Measurements from ENCODE around the gene DMD.

DMD gene

GRCh38 chrX:33183361-33183760, 28.0 kb downstream of the DMD start:
- no peaks in the 10 kb centered on the region for H3K4me1 Mint-ChIP-seq
- DNase-seq = no peak
- H3K9me3 Mint-ChIP-seq = peaks cover 3% of the 10 kb centered on the region
- no peaks in the 10 kb centered on the region for H3K36me3 Mint-ChIP-seq
- no peak overlapping the region for H3K27ac Mint-ChIP-seq
- CTCF ChIA-PET = no interaction called here
- no peak overlapping the region for H3K4me3 Mint-ChIP-seq
- H3K27me3 Mint-ChIP-seq = no peaks in the 10 kb centered on the region

- H3K36me3 Mint-ChIP-seq = no peaks in the 10 kb centered on the region
- H3K4me3 Mint-ChIP-seq = no peak overlapping the region
- CTCF ChIA-PET = no interaction called here
- no peak for DNase-seq
- H3K27ac Mint-ChIP-seq = no peak overlapping the region
- H3K4me1 Mint-ChIP-seq = no peaks in the 10 kb centered on the region
- H3K27me3 Mint-ChIP-seq = no peaks in the 10 kb centered on the region
- peaks cover 3% of the 10 kb centered on the region for H3K9me3 Mint-ChIP-seq
Measured at GRCh38 chrX:33178690-33179089, 32.7 kb downstream of the DMD start.

- Mint-ChIP-seq H3K4me3 (no peak overlapping the region), H3K36me3 (no peaks in the 10 kb centered on the region), H3K27ac (no peak overlapping the region), H3K27me3 (no peaks in the 10 kb centered on the region), H3K4me1 (no peaks in the 10 kb centered on the region), H3K9me3 (peaks cover 3% of the 10 kb centered on the region)
- no peak for DNase-seq
- CTCF ChIA-PET = no interaction called here
Measured at GRCh38 chrX:33178218-33178617, 33.1 kb downstream of the DMD start.

- H3K36me3 Mint-ChIP-seq = no peaks in the 10 kb centered on the region
- H3K9me3 Mint-ChIP-seq = no peaks in the 10 kb centered on the region
- no peaks in the 10 kb centered on the region for H3K27me3 Mint-ChIP-seq
- no peak for DNase-seq
- no peak overlapping the region for H3K27ac Mint-ChIP-seq
- no peak overlapping the region for H3K4me3 Mint-ChIP-seq
- CTCF ChIA-PET = no interaction called here
- H3K4me1 Mint-ChIP-seq = no peaks in the 10 kb centered on the region
Measured at GRCh38 chrX:33175201-33175600, 36.1 kb downstream of the DMD start.

- no peak for DNase-seq
- Mint-ChIP-seq H3K36me3 (no peaks in the 10 kb centered on the region), H3K27me3 (no peaks in the 10 kb centered on the region), H3K9me3 (no peaks in the 10 kb centered on the region), H3K4me1 (no peaks in the 10 kb centered on the region), H3K27ac (no peak overlapping the region), H3K4me3 (no peak overlapping the region)
- CTCF ChIA-PET = no interaction called here
Measured at GRCh38 chrX:33171041-33171440, 40.3 kb downstream of the DMD start.

GRCh38 chrX:33161829-33162228, 49.5 kb downstream of the DMD start:
- peaks cover 2% of the 10 kb centered on the region for H3K9me3 Mint-ChIP-seq
- no peaks in the 10 kb centered on the region for H3K36me3 Mint-ChIP-seq
- DNase-seq = no peak
- H3K4me1 Mint-ChIP-seq = no peaks in the 10 kb centered on the region
- CTCF ChIA-PET = no interaction called here
- H3K27me3 Mint-ChIP-seq = no peaks in the 10 kb centered on the region
- no peak overlapping the region for H3K27ac Mint-ChIP-seq
- no peak overlapping the region for H3K4me3 Mint-ChIP-seq

- Mint-ChIP-seq H3K4me3 (no peak overlapping the region), H3K27me3 (no peaks in the 10 kb centered on the region), H3K36me3 (no peaks in the 10 kb centered on the region), H3K27ac (no peak overlapping the region), H3K9me3 (peaks cover 4% of the 10 kb centered on the region), H3K4me1 (no peaks in the 10 kb centered on the region)
- no peak for DNase-seq
- CTCF ChIA-PET = no interaction called here
Measured at GRCh38 chrX:33160273-33160672, 51.1 kb downstream of the DMD start.

GRCh38 chrX:33156152-33156726, 55.1 kb downstream of the DMD start:
- peaks cover 4% of the 10 kb centered on the region for H3K9me3 Mint-ChIP-seq
- CTCF ChIA-PET = no interaction called here
- H3K27ac Mint-ChIP-seq = no peak overlapping the region
- H3K4me3 Mint-ChIP-seq = no peak overlapping the region
- H3K36me3 Mint-ChIP-seq = no peaks in the 10 kb centered on the region
- H3K4me1 Mint-ChIP-seq = no peaks in the 10 kb centered on the region
- no peak for DNase-seq
- no peaks in the 10 kb centered on the region for H3K27me3 Mint-ChIP-seq

- CTCF ChIA-PET = no interaction called here
- DNase-seq = no peak
- H3K27ac Mint-ChIP-seq = no peak overlapping the region
Measured at GRCh38 chrX:33149580-33149979, 61.8 kb downstream of the DMD start.

GRCh38 chrX:33149085-33149484, 62.3 kb downstream of the DMD start:
- CTCF ChIA-PET = no interaction called here
- H3K27me3 Mint-ChIP-seq = no peaks in the 10 kb centered on the region
- no peaks in the 10 kb centered on the region for H3K36me3 Mint-ChIP-seq
- H3K4me1 Mint-ChIP-seq = no peaks in the 10 kb centered on the region
- H3K4me3 Mint-ChIP-seq = no peak overlapping the region
- no peak overlapping the region for H3K27ac Mint-ChIP-seq
- no peaks in the 10 kb centered on the region for H3K9me3 Mint-ChIP-seq
- DNase-seq = no peak

More at GRCh38 chrX:33149580-33149979, 61.8 kb downstream of the DMD start:
- H3K4me3 Mint-ChIP-seq = no peak overlapping the region
- no peaks in the 10 kb centered on the region for H3K27me3 Mint-ChIP-seq
- H3K4me1 Mint-ChIP-seq = no peaks in the 10 kb centered on the region
- H3K9me3 Mint-ChIP-seq = no peaks in the 10 kb centered on the region
- H3K36me3 Mint-ChIP-seq = no peaks in the 10 kb centered on the region

GRCh38 chrX:33142331-33142730, 69.0 kb downstream of the DMD start:
- Mint-ChIP-seq H3K27me3 (no peaks in the 10 kb centered on the region), H3K36me3 (no peaks in the 10 kb centered on the region), H3K9me3 (no peaks in the 10 kb centered on the region), H3K27ac (no peak overlapping the region), H3K4me3 (no peak overlapping the region), H3K4me1 (no peaks in the 10 kb centered on the region)
- DNase-seq = no peak
- CTCF ChIA-PET = no interaction called here

- no peaks in the 10 kb centered on the region for H3K27me3 Mint-ChIP-seq
- no peaks in the 10 kb centered on the region for H3K9me3 Mint-ChIP-seq
- CTCF ChIA-PET = no interaction called here
- no peak for DNase-seq
- H3K36me3 Mint-ChIP-seq = no peaks in the 10 kb centered on the region
- H3K4me3 Mint-ChIP-seq = no peak overlapping the region
- no peaks in the 10 kb centered on the region for H3K4me1 Mint-ChIP-seq
- H3K27ac Mint-ChIP-seq = no peak overlapping the region
Measured at GRCh38 chrX:33138677-33139249, 72.6 kb downstream of the DMD start.

- DNase-seq = no peak
- no peaks in the 10 kb centered on the region for H3K36me3 Mint-ChIP-seq
- no peak overlapping the region for H3K27ac Mint-ChIP-seq
- CTCF ChIA-PET = no interaction called here
- no peaks in the 10 kb centered on the region for H3K4me1 Mint-ChIP-seq
- H3K27me3 Mint-ChIP-seq = no peaks in the 10 kb centered on the region
- H3K4me3 Mint-ChIP-seq = no peak overlapping the region
- H3K9me3 Mint-ChIP-seq = no peaks in the 10 kb centered on the region
Measured at GRCh38 chrX:33134164-33134563, 77.2 kb downstream of the DMD start.

- Mint-ChIP-seq H3K27me3 (no peaks in the 10 kb centered on the region), H3K27ac (no peak overlapping the region), H3K36me3 (no peaks in the 10 kb centered on the region), H3K4me3 (no peak overlapping the region), H3K9me3 (no peaks in the 10 kb centered on the region), H3K4me1 (no peaks in the 10 kb centered on the region)
- no peak for DNase-seq
- CTCF ChIA-PET = no interaction called here
Measured at GRCh38 chrX:33133320-33133719, 78.0 kb downstream of the DMD start.

GRCh38 chrX:33132569-33132968, 78.8 kb downstream of the DMD start:
- H3K4me1 Mint-ChIP-seq = no peaks in the 10 kb centered on the region
- no peaks in the 10 kb centered on the region for H3K36me3 Mint-ChIP-seq
- no peak overlapping the region for H3K4me3 Mint-ChIP-seq
- no peaks in the 10 kb centered on the region for H3K27me3 Mint-ChIP-seq
- no peaks in the 10 kb centered on the region for H3K9me3 Mint-ChIP-seq
- CTCF ChIA-PET = no interaction called here
- H3K27ac Mint-ChIP-seq = no peak overlapping the region
- DNase-seq = no peak

- Mint-ChIP-seq H3K9me3 (no peaks in the 10 kb centered on the region), H3K27ac (no peak overlapping the region), H3K4me1 (no peaks in the 10 kb centered on the region), H3K36me3 (no peaks in the 10 kb centered on the region), H3K4me3 (no peak overlapping the region), H3K27me3 (no peaks in the 10 kb centered on the region)
- no peak for DNase-seq
- CTCF ChIA-PET = no interaction called here
Measured at GRCh38 chrX:33129607-33130006, 81.7 kb downstream of the DMD start.

Measured in activated naive CD4-positive, alpha-beta T cell treated with anti-CD3 and anti-CD28 coated beads, Interleukin-2, amount 10 ng/mL, durations not matched to agents 7 days and 5 days (primary cell).